Activated T-helper 1 cell treated with anti-CD3 and anti-CD28 coated beads, Interleukin-12 subunit alpha, Interleukin-12 subunit beta, Interleukin-2, Interleukin-4 antibody, amounts not matched to agents 30 ng/mL and 10 ng/mL and 1 ng/mL, durations not matched to agents 14 hours and 24 hours and 36 hours (primary cell): Measurements from ENCODE around the gene C1QB. TPM values are rescaled to one million over a fixed set of nuclear protein-coding genes. Genes with fewer than 3 reads are reported as not detected.
"Not testable (repeated sequence)": the region's sequence is repeated elsewhere in the genome, so short reads cannot be mapped to it uniquely, and the experiment has no call there.

Source experiments
- DNase-seq: peaks from one replicate; pipeline ENCODE4 v3.0.0; 2021; ENCODE audit warnings: low spot score
- H3K27ac Mint-ChIP-seq: one replicate; pipeline ENCODE4 v1.8.0; 2021; ENCODE audit warnings: mild to moderate bottlenecking, mixed read lengths
- H3K27me3 Mint-ChIP-seq: one replicate; pipeline ENCODE4 v1.8.0; 2022; ENCODE audit warnings: mild to moderate bottlenecking, moderate library complexity, mixed read lengths; ENCODE audit not compliant: insufficient read depth
- H3K36me3 Mint-ChIP-seq: one replicate; pipeline ENCODE4 v1.8.0; 2021; ENCODE audit warnings: low read depth, mixed read lengths
- H3K4me1 Mint-ChIP-seq: one replicate; pipeline ENCODE4 v1.8.0; 2021; ENCODE audit warnings: low read depth, mixed read lengths
- H3K4me3 Mint-ChIP-seq: one replicate; pipeline ENCODE4 v1.8.0; 2021; ENCODE audit warnings: mild to moderate bottlenecking, moderate library complexity, mixed read lengths
- H3K9me3 Mint-ChIP-seq: one replicate; pipeline ENCODE4 v1.8.0; 2021; ENCODE audit warnings: mixed read lengths
- intact Hi-C: fragments of 100-400 bp; cut with micrococcal nuclease; formaldehyde crosslinking; loops from one replicate; pipeline ENCODE4 v1.15.1; 2024
- total RNA-seq: library from RNA; stranded (reverse); gene quantifications from 2 replicates; pipeline ENCODE4 v1.2.3, GENCODE V29; 2022

Gene C1QB
- total RNA-seq, 1 donor from 2014 or later = not detected

GRCh38 chr1:22699681-22700520 lies 46.9 kb downstream of the C1QB start:
- intact Hi-C loops = no loop called here

GRCh38 chr1:22702296-22703085 lies 49.5 kb downstream of the C1QB start:
- no peak overlapping the region for H3K4me3 Mint-ChIP-seq
- intact Hi-C loops = no loop called here
- no peak overlapping the region for H3K27ac Mint-ChIP-seq
- no peaks in the 10 kb centered on the region for H3K9me3 Mint-ChIP-seq
- H3K4me1 Mint-ChIP-seq = no peaks in the 10 kb centered on the region
- H3K27me3 Mint-ChIP-seq = peaks cover 4% of the 10 kb centered on the region
- DNase-seq = no peak
- no peaks in the 10 kb centered on the region for H3K36me3 Mint-ChIP-seq

More at GRCh38 chr1:22699681-22700520, 46.9 kb downstream of the C1QB start:
- Mint-ChIP-seq H3K36me3 (no peaks in the 10 kb centered on the region), H3K27me3 (peaks cover 1% of the 10 kb centered on the region), H3K9me3 (no peaks in the 10 kb centered on the region), H3K4me1 (no peaks in the 10 kb centered on the region), H3K27ac (no peak overlapping the region), H3K4me3 (no peak overlapping the region)
- DNase-seq = no peak

GRCh38 chr1:22704440-22705067 lies 51.5 kb downstream of the C1QB start:
- no peaks in the 10 kb centered on the region for H3K9me3 Mint-ChIP-seq
- DNase-seq = peak; percentile 55
- no peaks in the 10 kb centered on the region for H3K36me3 Mint-ChIP-seq
- no peak overlapping the region for H3K27ac Mint-ChIP-seq
- peaks cover 22% of the 10 kb centered on the region for H3K27me3 Mint-ChIP-seq
- H3K4me3 Mint-ChIP-seq = no peak overlapping the region
- H3K4me1 Mint-ChIP-seq = no peaks in the 10 kb centered on the region
- intact Hi-C loops = loop anchor here (1.0 kb wide), 1 partner anchor 260 kb away; no protein-coding TSS in a partner anchor

DNA sequence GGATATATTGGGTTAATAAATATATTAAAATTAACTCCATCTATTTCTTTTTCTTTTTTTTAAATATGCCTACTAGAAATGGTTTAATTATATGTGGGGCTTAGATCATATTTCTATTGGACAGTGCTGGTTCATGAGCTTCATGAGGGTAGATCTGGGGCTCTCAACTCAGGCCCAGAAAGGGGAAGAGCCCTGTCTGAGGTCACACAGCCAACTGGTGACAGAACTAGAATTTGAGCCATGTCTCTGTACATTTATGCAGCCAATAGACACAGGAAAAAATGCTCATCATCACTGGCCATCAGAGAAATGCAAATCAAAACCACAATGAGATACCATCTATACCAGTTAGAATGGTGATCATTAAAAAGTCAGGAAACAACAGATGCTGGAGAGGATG lies 52.5 kb downstream of the C1QB start:
- Mint-ChIP-seq H3K4me1 (no peaks in the 10 kb centered on the region), H3K9me3 (no peaks in the 10 kb centered on the region), H3K4me3 (no peak overlapping the region), H3K27ac (no peak overlapping the region), H3K36me3 (no peaks in the 10 kb centered on the region), H3K27me3 (peaks cover 29% of the 10 kb centered on the region)
- DNase-seq = no peak
- intact Hi-C loops = no loop called here

- intact Hi-C loops, H3K4me1 Mint-ChIP-seq, H3K4me3 Mint-ChIP-seq, H3K36me3 Mint-ChIP-seq, H3K9me3 Mint-ChIP-seq, H3K27ac Mint-ChIP-seq, DNase-seq: not testable (repeated sequence)
- H3K27me3 Mint-ChIP-seq = peaks cover 29% of the 10 kb centered on the region
Measured at GRCh38 chr1:22706100-22706499, 53.1 kb downstream of the C1QB start.

- DNase-seq = no peak
- H3K4me1 Mint-ChIP-seq = no peaks in the 10 kb centered on the region
- no peaks in the 10 kb centered on the region for H3K9me3 Mint-ChIP-seq
- H3K36me3 Mint-ChIP-seq = no peaks in the 10 kb centered on the region
- H3K27ac Mint-ChIP-seq = no peak overlapping the region
- no peak overlapping the region for H3K4me3 Mint-ChIP-seq
- intact Hi-C loops = no loop called here
- peaks cover 42% of the 10 kb centered on the region for H3K27me3 Mint-ChIP-seq
Measured at GRCh38 chr1:22708777-22709176, 55.7 kb downstream of the C1QB start.

- no peak for DNase-seq
- Mint-ChIP-seq H3K9me3 (no peaks in the 10 kb centered on the region), H3K27ac (no peak overlapping the region), H3K4me1 (no peaks in the 10 kb centered on the region), H3K36me3 (no peaks in the 10 kb centered on the region), H3K4me3 (no peak overlapping the region), H3K27me3 (peaks cover 47% of the 10 kb centered on the region)
- intact Hi-C loops = no loop called here
Measured at GRCh38 chr1:22709227-22709626, 56.2 kb downstream of the C1QB start.

- Mint-ChIP-seq H3K4me3 (peak overlapping the region; percentile 56), H3K27me3 (peaks cover 52% of the 10 kb centered on the region)
- DNase-seq = no peak
Measured at GRCh38 chr1:22709891-22710700, 57.1 kb downstream of the C1QB start.

GRCh38 chr1:22710701-22711049 lies 57.6 kb downstream of the C1QB start, which contains the start of gene EPHB2:
Gene EPHB2 (plus strand): TSS chr1:22710839. CDS start chr1:22710983, 144 bp downstream.
- no peak within 1 kb of the TSS for H3K27ac Mint-ChIP-seq
- H3K27me3 Mint-ChIP-seq = peaks cover 52% of the 10 kb centered on the region
- intact Hi-C loops = no loop called here
- H3K9me3 Mint-ChIP-seq = no peaks in the 10 kb centered on the region
- no peaks in the 10 kb centered on the region for H3K36me3 Mint-ChIP-seq
- H3K4me3 Mint-ChIP-seq = peak within 1 kb of the TSS; percentile 56
- no peak for DNase-seq
- H3K4me1 Mint-ChIP-seq = no peaks in the 10 kb centered on the region

More at GRCh38 chr1:22709891-22710700, 57.1 kb downstream of the C1QB start:
- H3K27ac Mint-ChIP-seq = no peak overlapping the region
- no peaks in the 10 kb centered on the region for H3K9me3 Mint-ChIP-seq
- H3K4me1 Mint-ChIP-seq = no peaks in the 10 kb centered on the region
- H3K36me3 Mint-ChIP-seq = no peaks in the 10 kb centered on the region
- intact Hi-C loops = no loop called here

DNA sequence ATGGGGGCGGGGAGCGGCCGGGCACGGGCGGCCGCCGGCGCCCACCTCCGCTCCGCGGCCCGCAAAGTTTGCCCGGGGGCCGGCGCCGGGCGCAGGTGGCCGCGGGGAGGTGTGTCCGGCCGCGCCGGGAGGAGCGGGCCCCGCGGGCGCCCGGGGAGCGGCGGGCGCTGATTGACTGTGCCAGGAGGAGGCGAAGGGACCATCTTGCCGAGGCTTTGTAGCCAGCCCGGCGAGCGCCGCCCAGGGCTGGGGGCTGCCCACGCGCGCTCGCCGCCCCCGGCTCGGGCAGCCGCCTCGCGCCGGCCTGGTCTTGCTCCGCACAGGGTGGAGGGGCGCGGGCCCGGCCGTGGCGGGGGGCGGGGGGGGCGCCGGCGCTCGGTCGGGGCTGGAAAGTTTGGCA lies 58.0 kb downstream of the C1QB start:
- Mint-ChIP-seq H3K4me1 (no peaks in the 10 kb centered on the region), H3K27ac (no peak overlapping the region), H3K27me3 (peaks cover 56% of the 10 kb centered on the region), H3K36me3 (no peaks in the 10 kb centered on the region), H3K4me3 (no peak overlapping the region), H3K9me3 (no peaks in the 10 kb centered on the region)
- intact Hi-C loops = no loop called here
- no peak for DNase-seq
